ENCODE measurements around the gene PFKFB1. TPM values are rescaled to one million over a fixed set of nuclear protein-coding genes. Genes with fewer than 3 reads are reported as not detected.

Gene PFKFB1
- total and polyA plus RNA-seq, 2 of the 13 experiments (the other 11 are each of a cell fraction or from before 2014, with no cell fraction given) = 1.5 to 2.9 TPM

DNA sequence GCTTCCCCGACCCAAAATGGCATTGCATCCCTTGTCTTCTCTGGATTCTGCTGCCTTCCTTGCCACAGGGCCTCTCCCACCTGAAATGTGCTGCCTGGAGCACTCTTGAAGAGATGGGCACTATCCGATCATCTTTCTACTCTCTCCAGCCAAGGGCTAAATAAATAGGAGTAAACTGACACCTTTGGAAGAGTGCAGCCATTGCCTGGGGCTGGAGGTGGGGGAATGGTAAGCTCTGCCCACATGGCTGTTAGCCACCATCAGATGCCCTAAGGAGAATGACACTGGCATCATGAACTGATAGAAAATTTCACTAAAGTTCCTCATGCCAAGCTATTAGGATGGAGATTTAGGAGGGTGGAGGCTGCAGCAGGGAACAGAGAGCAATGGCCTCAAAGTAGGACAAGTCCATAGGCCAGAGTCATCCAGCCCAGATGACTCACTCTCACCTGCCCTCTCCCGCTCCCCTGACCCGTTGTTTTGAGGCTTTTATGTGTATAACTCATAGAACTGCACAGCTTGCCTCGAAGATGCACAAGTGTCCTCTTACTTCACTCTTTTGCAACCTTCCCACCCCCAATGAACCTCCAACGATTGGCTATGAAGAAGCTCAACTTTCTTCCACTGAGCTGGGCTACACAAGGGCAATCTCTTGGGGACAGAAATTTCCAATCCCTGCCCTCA, 822 bp upstream of the PFKFB1 start (continued):
- TF ChIP-seq JUNB (CRISPR knock-in tag; IDR thresholded peaks at IDR 0.05; ENCODE audit: borderline replicate concordance) = 0 out of 2 replicates have a peak, but pooled peaks have one; percentile 40
- TF ChIP-seq GTF2F1 (IDR thresholded peaks at IDR 0.05; ENCODE audit: low read length) = no peak
- peak; percentile 86 for TF ChIP-seq FOSL2 (CRISPR knock-in tag; IDR thresholded peaks at IDR 0.05)
- TF ChIP-seq RXRB (CRISPR knock-in tag; IDR thresholded peaks at IDR 0.05; ENCODE audit: borderline replicate concordance) = peak; percentile 49; the same call in 1 of the 2 replicates
- TF ChIP-seq, protein P1, sequence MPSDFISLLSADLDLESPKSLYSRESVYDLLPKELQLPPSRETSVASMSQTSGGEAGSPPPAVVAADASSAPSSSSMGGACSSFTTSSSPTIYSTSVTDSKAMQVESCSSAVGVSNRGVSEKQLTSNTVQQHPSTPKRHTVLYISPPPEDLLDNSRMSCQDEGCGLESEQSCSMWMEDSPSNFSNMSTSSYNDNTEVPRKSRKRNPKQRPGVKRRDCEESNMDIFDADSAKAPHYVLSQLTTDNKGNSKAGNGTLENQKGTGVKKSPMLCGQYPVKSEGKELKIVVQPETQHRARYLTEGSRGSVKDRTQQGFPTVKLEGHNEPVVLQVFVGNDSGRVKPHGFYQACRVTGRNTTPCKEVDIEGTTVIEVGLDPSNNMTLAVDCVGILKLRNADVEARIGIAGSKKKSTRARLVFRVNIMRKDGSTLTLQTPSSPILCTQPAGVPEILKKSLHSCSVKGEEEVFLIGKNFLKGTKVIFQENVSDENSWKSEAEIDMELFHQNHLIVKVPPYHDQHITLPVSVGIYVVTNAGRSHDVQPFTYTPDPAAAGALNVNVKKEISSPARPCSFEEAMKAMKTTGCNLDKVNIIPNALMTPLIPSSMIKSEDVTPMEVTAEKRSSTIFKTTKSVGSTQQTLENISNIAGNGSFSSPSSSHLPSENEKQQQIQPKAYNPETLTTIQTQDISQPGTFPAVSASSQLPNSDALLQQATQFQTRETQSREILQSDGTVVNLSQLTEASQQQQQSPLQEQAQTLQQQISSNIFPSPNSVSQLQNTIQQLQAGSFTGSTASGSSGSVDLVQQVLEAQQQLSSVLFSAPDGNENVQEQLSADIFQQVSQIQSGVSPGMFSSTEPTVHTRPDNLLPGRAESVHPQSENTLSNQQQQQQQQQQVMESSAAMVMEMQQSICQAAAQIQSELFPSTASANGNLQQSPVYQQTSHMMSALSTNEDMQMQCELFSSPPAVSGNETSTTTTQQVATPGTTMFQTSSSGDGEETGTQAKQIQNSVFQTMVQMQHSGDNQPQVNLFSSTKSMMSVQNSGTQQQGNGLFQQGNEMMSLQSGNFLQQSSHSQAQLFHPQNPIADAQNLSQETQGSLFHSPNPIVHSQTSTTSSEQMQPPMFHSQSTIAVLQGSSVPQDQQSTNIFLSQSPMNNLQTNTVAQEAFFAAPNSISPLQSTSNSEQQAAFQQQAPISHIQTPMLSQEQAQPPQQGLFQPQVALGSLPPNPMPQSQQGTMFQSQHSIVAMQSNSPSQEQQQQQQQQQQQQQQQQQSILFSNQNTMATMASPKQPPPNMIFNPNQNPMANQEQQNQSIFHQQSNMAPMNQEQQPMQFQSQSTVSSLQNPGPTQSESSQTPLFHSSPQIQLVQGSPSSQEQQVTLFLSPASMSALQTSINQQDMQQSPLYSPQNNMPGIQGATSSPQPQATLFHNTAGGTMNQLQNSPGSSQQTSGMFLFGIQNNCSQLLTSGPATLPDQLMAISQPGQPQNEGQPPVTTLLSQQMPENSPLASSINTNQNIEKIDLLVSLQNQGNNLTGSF (CRISPR knock-in tag; IDR thresholded peaks at IDR 0.05) = no peak
- TF ChIP-seq ZNF883 (CRISPR knock-in tag; IDR thresholded peaks at IDR 0.05; ENCODE audit: not compliant biosample characterization) = no peak
- TF ChIP-seq, protein P2, sequence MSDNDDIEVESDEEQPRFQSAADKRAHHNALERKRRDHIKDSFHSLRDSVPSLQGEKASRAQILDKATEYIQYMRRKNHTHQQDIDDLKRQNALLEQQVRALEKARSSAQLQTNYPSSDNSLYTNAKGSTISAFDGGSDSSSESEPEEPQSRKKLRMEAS (IDR thresholded peaks at IDR 0.05) = 0 out of 2 replicates have a peak, but pooled peaks have one; percentile 42
- TF ChIP-seq, protein P3, sequence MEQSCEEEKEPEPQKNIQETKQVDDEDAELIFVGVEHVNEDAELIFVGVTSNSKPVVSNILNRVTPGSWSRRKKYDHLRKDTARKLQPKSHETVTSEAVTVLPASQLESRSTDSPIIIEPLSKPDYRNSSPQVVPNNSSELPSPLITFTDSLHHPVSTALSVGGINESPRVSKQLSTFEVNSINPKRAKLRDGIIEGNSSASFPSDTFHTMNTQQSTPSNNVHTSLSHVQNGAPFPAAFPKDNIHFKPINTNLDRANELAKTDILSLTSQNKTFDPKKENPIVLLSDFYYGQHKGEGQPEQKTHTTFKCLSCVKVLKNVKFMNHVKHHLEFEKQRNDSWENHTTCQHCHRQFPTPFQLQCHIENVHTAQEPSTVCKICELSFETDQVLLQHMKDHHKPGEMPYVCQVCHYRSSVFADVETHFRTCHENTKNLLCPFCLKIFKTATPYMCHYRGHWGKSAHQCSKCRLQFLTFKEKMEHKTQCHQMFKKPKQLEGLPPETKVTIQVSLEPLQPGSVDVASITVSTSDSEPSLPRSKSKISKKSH (CRISPR knock-in tag; IDR thresholded peaks at IDR 0.05; ENCODE audit: borderline replicate concordance) = no peak

Measured in HepG2 (cell line).